T-helper 22 cell (primary cell): Measurements from ENCODE around the gene THRB.
"Not testable (repeated sequence)": the region's sequence is repeated elsewhere in the genome, so short reads cannot be mapped to it uniquely, and the experiment has no call there.

ENCODE experiments used
- DNase-seq: peaks from one replicate; pipeline ENCODE4 v3.0.0-alpha.2; 2020; ENCODE audit warnings: low read depth

THRB gene

GRCh38 chr3:24401090-24401810 is 93.4 kb downstream of the THRB start:
- no peak for DNase-seq

- no peak for DNase-seq
Measured at GRCh38 chr3:24400450-24400849, 94.2 kb downstream of the THRB start.

- no peak for DNase-seq
Measured at GRCh38 chr3:24400015-24400414, 94.6 kb downstream of the THRB start.

- DNase-seq, result no peak
Measured at GRCh38 chr3:24399614-24400013, 95.0 kb downstream of the THRB start.

- not testable (repeated sequence) for DNase-seq
Measured at GRCh38 chr3:24398712-24399111, 95.9 kb downstream of the THRB start.

- DNase-seq, result no peak
Measured at GRCh38 chr3:24396338-24396737, 98.3 kb downstream of the THRB start.

GRCh38 chr3:24394754-24395153 is 99.9 kb downstream of the THRB start:
- no peak for DNase-seq

- no peak for DNase-seq
Measured at GRCh38 chr3:24393316-24393715, 101.3 kb downstream of the THRB start.

- no peak for DNase-seq
Measured at GRCh38 chr3:24390169-24391130, 104.2 kb downstream of the THRB start.

- DNase-seq, result no peak
Measured at GRCh38 chr3:24389108-24390090, 105.3 kb downstream of the THRB start.

- no peak for DNase-seq
Measured at GRCh38 chr3:24388611-24389010, 106.0 kb downstream of the THRB start.

GRCh38 chr3:24388159-24388558 is 106.5 kb downstream of the THRB start:
- no peak for DNase-seq

GRCh38 chr3:24387493-24387892 is 107.2 kb downstream of the THRB start:
- DNase-seq, result no peak

- no peak for DNase-seq
Measured at GRCh38 chr3:24387000-24387399, 107.7 kb downstream of the THRB start.

GRCh38 chr3:24386458-24386857 is 108.2 kb downstream of the THRB start:
- no peak for DNase-seq

- DNase-seq, result no peak
Measured at GRCh38 chr3:24385012-24385615, 109.5 kb downstream of the THRB start.

- no peak for DNase-seq
Measured at GRCh38 chr3:24382647-24383046, 112.0 kb downstream of the THRB start.

- DNase-seq, result no peak
Measured at GRCh38 chr3:24379936-24380335, 114.7 kb downstream of the THRB start.

- no peak for DNase-seq
Measured at GRCh38 chr3:24378313-24378712, 116.3 kb downstream of the THRB start.

- DNase-seq, result no peak
Measured at GRCh38 chr3:24377218-24377993, 117.2 kb downstream of the THRB start.

- DNase-seq, result no peak
Measured at GRCh38 chr3:24375947-24376384, 118.7 kb downstream of the THRB start.
